Measurements from ENCODE around the gene PRRC2C. TPM values are rescaled to one million over a fixed set of nuclear protein-coding genes. Genes with fewer than 3 reads are reported as not detected.
"Not testable (repeated sequence)": the region's sequence is repeated elsewhere in the genome, so short reads cannot be mapped to it uniquely, and the experiment has no call there.

PRRC2C gene
- total RNA-seq, 4 donors from 2014 or later = 83.9 to 130 (median 97.2) TPM

DNA sequence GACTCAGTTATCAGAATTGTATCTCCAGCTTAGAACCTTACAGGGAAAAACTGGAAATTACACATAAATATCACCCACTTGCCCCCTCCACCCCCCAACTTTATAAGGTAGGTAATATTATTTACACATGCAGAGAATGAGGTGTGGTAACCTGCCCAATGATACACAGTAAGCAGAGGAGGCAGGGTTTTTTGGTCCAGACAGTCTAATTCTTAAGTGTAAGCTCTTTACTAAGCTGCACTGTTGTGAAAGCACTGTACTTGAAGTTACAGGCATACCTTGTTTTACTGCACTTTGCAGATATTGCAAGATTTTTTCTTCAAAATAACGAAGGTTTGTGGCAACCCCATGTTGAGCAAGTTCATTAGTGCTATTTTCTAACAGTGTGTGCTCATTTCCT lies 111.9 kb downstream of the PRRC2C start:
- ATAC-seq (ENCODE audit: low FRiP score) (no peak), DNase-seq (ENCODE audit: low spot score) (no peak)
- TF ChIP-seq, protein P1, sequence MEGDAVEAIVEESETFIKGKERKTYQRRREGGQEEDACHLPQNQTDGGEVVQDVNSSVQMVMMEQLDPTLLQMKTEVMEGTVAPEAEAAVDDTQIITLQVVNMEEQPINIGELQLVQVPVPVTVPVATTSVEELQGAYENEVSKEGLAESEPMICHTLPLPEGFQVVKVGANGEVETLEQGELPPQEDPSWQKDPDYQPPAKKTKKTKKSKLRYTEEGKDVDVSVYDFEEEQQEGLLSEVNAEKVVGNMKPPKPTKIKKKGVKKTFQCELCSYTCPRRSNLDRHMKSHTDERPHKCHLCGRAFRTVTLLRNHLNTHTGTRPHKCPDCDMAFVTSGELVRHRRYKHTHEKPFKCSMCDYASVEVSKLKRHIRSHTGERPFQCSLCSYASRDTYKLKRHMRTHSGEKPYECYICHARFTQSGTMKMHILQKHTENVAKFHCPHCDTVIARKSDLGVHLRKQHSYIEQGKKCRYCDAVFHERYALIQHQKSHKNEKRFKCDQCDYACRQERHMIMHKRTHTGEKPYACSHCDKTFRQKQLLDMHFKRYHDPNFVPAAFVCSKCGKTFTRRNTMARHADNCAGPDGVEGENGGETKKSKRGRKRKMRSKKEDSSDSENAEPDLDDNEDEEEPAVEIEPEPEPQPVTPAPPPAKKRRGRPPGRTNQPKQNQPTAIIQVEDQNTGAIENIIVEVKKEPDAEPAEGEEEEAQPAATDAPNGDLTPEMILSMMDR (IDR thresholded peaks at IDR 0.05) = no peak

DNA sequence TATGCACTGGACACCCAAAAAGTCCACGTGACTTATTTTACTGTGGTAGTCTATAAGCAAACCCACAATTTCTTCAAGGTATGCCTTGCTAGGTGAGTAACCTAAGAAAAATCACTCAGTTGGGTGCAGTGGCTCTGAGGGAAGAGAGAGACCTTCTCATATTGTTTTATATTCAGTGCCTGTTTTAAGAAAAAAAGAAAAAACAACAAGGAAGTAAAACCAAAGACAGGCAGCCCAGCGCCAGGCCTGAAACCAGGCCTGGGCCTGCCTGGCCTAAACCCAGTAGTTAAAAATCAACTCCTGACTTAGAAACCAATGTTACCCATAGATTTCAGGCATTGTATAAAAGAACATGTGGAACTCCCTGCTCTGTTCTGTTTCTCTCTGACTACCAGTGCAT lies 115.0 kb downstream of the PRRC2C start:
- DNase-seq (ENCODE audit: low spot score); ATAC-seq (ENCODE audit: low FRiP score): not testable (repeated sequence)

DNA sequence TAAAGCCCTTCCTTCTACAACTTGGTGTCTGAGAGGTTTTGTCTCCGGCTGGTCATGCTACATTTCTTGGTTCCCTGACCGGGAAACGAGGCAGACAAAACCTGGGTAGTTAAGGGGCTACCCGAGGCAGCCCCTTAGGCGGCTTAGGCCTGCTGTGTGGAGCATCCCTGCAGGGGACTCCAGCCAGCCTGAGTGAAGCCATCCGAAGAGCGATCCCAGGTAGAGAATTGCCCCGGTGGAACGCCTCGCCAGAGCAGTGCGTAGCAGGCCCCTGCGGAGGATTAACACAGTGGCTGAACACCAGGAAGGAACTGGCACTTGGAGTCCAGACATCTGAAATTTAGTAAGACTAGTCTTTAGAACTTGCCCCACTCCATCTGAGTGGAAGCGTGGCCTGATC lies 115.5 kb downstream of the PRRC2C start:
- DNase-seq (ENCODE audit: low spot score) (no peak), ATAC-seq (ENCODE audit: low FRiP score) (no peak)
- TF ChIP-seq, protein P1 (IDR thresholded peaks at IDR 0.05) = no peak

DNA sequence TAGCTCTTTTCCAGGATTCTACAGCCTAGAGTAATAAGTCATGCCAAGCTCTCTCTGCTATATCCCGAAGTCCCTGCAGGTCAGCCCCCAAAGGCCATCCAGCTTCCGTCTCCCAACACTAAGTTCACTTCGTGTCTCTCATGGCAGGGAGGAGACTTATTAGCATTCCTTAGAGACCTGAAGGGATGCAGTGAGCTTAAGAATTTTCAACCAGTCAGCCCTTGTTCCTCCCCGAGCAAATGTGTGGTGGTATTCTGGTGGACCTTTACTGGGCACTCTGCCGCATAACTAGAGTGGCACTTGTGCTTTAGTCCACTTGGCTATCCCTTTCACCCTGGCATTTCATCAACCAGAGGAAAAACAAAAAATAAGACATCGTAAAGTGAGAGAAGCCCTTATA lies 117.7 kb downstream of the PRRC2C start:
- not testable (repeated sequence) for DNase-seq (ENCODE audit: low spot score); ATAC-seq (ENCODE audit: low FRiP score)

DNA sequence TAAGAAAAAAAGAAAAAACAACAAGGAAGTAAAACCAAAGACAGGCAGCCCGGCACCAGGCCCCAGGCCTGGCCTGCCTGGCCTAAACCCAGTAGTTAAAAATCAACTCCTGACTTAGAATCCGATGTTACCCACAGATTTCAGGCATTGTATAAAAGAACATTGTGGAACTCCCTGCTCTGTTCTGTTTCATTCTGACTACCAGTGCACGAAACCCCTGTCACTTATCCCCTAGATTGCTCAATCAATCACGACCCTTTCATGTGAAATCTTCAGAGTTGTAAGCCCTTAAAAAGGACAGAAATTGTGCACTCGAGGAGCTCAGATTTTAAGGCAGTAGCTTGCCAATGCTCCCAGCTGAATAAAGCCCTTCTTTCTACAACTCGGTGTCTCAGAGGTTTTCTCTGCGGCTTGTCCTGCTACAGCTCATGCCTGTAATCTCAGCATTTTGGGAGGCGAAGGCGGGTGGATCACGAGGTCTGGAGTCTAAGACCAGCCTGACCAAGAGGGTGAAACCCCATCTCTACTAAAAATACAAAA lies 121.1 kb downstream of the PRRC2C start:
- no peak for ATAC-seq (ENCODE audit: low FRiP score)
- TF ChIP-seq, protein P1 (IDR thresholded peaks at IDR 0.05) = no peak

DNA sequence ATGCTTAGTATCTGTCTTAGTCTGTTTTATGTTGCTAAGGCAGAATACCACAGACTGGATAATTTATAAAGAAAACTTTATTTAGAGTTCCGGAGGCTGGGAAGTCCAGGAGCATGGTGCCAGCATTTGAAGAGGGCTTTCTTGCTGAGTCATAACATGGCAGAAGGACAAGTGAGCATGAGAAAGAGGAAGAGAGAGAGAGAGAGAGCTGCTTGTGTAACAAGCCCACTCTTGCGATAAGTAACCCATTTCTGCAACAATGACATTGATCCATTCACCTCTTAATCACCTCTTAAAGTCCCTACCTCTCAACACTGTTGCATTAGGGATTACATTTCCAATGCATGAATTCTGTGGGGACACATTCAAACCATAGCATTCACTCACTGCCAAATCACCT lies 125.1 kb downstream of the PRRC2C start:
- TF ChIP-seq, protein P1 (IDR thresholded peaks at IDR 0.05) = no peak
- ATAC-seq (ENCODE audit: low FRiP score) = no peak

More for the DNA sequence above, 121.1 kb downstream of the PRRC2C start:
- no peak for DNase-seq (ENCODE audit: low spot score)

DNA sequence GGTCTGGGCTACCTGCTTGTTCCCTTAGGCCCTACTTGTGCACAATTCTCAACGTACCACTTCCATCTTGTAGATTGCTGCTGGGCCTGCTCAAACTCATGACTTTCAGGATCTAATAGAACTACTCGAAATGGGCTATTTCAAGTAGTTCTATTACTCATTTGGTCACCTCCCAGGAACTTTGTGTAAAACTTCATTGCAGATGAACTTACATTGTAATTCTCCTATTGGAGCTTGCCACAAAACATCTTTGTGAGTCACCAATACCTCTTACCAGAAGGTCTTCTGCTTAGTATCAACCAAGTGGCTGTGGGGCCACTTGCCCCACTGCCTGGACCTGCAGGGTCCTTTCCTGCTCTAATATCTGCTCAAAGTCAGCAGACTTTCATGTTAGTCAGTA lies 126.0 kb downstream of the PRRC2C start:
- no peak for DNase-seq (ENCODE audit: low spot score)
- no peak for ATAC-seq (ENCODE audit: low FRiP score)

More for the DNA sequence above, 125.1 kb downstream of the PRRC2C start:
- DNase-seq (ENCODE audit: low spot score) = no peak

DNA sequence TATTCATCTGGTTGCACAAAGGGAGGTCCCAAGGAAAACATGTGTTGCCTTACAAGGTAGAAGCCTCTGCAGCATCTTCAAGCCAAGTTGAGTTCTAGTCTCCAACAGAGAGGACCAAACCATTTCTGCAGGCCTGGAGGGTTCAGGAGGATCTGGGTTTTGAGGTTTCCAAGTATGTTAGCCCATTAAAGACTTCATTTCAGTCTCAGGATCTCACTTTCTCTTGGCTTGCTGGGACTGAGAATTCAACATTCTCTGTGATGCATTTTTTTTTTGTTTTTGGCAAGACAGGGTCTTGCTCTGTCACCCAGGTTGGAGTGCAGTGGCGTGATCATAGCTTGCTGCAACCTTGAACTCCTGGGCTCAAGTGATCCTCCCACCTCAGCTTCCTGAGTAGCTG lies 128.0 kb downstream of the PRRC2C start:
- DNase-seq (ENCODE audit: low spot score) (no peak), ATAC-seq (ENCODE audit: low FRiP score) (no peak)
- TF ChIP-seq, protein P1 (IDR thresholded peaks at IDR 0.05) = no peak

More for the DNA sequence above, 126.0 kb downstream of the PRRC2C start:
- TF ChIP-seq, protein P1 (IDR thresholded peaks at IDR 0.05) = no peak

DNA sequence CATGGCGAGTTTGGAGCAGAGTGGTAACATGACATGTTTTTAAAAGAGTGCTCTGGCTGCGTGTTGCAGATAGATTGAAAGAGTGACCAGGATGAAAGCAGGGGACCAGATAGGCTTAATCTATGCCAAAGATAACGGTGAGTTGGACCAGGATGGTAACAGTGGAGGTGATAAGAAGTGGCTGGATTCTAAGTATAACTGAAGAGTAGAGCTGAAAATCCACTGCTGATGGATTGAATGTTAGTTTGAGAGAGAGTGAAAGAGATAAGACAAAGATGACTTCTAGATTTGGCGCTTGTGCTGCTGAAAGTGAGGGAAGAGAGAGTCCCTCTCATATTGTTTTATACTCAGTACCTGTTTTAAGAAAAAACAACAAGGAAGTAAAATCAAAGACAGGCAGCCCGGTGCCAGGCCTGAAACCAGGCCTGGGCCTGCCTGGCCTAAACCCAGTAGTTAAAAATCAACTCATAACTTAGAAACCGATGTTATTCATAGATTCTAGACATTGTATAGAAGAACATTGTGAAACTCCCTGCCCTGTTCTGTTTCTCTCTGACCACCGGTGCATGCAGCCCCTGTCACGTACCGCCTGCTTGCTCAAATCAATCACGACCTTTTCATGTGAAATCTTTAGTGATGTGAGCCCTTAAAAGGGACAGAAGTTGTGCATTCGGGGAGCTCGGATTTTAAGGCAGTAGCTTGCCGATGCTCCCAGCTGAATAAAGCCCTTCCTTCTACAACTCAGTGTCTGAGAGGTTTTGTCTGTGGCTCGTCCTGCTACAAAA lies 130.0 kb downstream of the PRRC2C start:
- not testable (repeated sequence) for DNase-seq (ENCODE audit: low spot score); ATAC-seq (ENCODE audit: low FRiP score)

Measured in omental fat pad (tissue), 4 donors.